HUES64 (cell line): Measurements from ENCODE around the gene NOS1.

Source experiments
- H3K27ac ChIP-seq: 2 replicates; pipeline ENCODE4 v1.7.0; 2013; ENCODE audit warnings: low read depth, low read length, inconsistent platforms
- H3K27me3 ChIP-seq: 2 replicates; pipeline ENCODE4 v1.6.1; 2013; ENCODE audit warnings: mild to moderate bottlenecking, low read length; ENCODE audit not compliant: insufficient read depth
- H3K36me3 ChIP-seq: 2 replicates; pipeline ENCODE4 v1.6.1; 2013; ENCODE audit warnings: mild to moderate bottlenecking, low read length; ENCODE audit not compliant: insufficient read depth
- H3K4me1 ChIP-seq: 2 replicates; pipeline ENCODE4 v1.6.1; 2013; ENCODE audit warnings: mild to moderate bottlenecking, low read length, moderate library complexity; ENCODE audit not compliant: insufficient read depth
- H3K4me3 ChIP-seq: 2 replicates; pipeline ENCODE4 v1.5.1; 2013; ENCODE audit warnings: mild to moderate bottlenecking, low read length, moderate library complexity
- H3K9ac ChIP-seq: 2 replicates; pipeline ENCODE4 v1.6.1; 2013; ENCODE audit warnings: mild to moderate bottlenecking, low read depth, low read length
- H3K9me3 ChIP-seq: 2 replicates; pipeline ENCODE4 v1.6.1; 2013; ENCODE audit warnings: low read depth, low read length; ENCODE audit not compliant: insufficient read depth
- WGBS: fragments of 150-250, 120-280 bp; methylation state at CpG from one replicate; pipeline ENCODE4 v1.1.7; 2013; ENCODE audit warnings: missing lambda C conversion rate; 5-methylcytosine and 5-hydroxymethylcytosine counted together

Gene NOS1

GRCh38 chr12:117298648-117299225 is 62.7 kb downstream of the NOS1 start:
- no peaks in the 10 kb centered on the region for H3K36me3 ChIP-seq
- H3K27ac ChIP-seq: no peak overlapping the region
- H3K4me1 ChIP-seq: no peaks in the 10 kb centered on the region
- H3K9ac ChIP-seq: no peak overlapping the region
- H3K4me3 ChIP-seq: no peak overlapping the region
- no peaks in the 10 kb centered on the region for H3K9me3 ChIP-seq
- 88% methylated on average over 10 of the region's 11 CpGs for WGBS
- no peaks in the 10 kb centered on the region for H3K27me3 ChIP-seq

GRCh38 chr12:117298191-117298590 is 63.2 kb downstream of the NOS1 start:
- no peaks in the 10 kb centered on the region for H3K4me1 ChIP-seq
- no peak overlapping the region for H3K27ac ChIP-seq
- H3K4me3 ChIP-seq: no peak overlapping the region
- H3K27me3 ChIP-seq: no peaks in the 10 kb centered on the region
- H3K9me3 ChIP-seq: no peaks in the 10 kb centered on the region
- H3K9ac ChIP-seq: no peak overlapping the region
- WGBS: 91% methylated on average over 7 of the region's 7 CpGs
- no peaks in the 10 kb centered on the region for H3K36me3 ChIP-seq

GRCh38 chr12:117294189-117294603 is 67.2 kb downstream of the NOS1 start:
- no peak overlapping the region for H3K9ac ChIP-seq
- H3K9me3 ChIP-seq: 0 out of 2 replicates have a peak, but pooled peaks cover 5% of the 10 kb centered on the region
- no peak overlapping the region for H3K4me3 ChIP-seq
- no peaks in the 10 kb centered on the region for H3K36me3 ChIP-seq
- H3K27ac ChIP-seq: no peak overlapping the region
- WGBS: 71% methylated on average over 14 of the region's 14 CpGs
- no peaks in the 10 kb centered on the region for H3K27me3 ChIP-seq
- no peaks in the 10 kb centered on the region for H3K4me1 ChIP-seq

GRCh38 chr12:117293510-117293909 is 67.9 kb downstream of the NOS1 start:
- H3K4me3 ChIP-seq: no peak overlapping the region
- no peak overlapping the region for H3K9ac ChIP-seq
- no peaks in the 10 kb centered on the region for H3K4me1 ChIP-seq
- WGBS: 88% methylated on average over 1 of the region's 1 CpG
- H3K36me3 ChIP-seq: no peaks in the 10 kb centered on the region
- no peak overlapping the region for H3K27ac ChIP-seq
- peaks cover 10% of the 10 kb centered on the region; the same call in 1 of the 2 replicates for H3K9me3 ChIP-seq
- H3K27me3 ChIP-seq: no peaks in the 10 kb centered on the region

GRCh38 chr12:117292688-117293087 is 68.7 kb downstream of the NOS1 start:
- WGBS: 93% methylated on average over 3 of the region's 3 CpGs
- H3K9ac ChIP-seq: no peak overlapping the region
- no peaks in the 10 kb centered on the region for H3K36me3 ChIP-seq
- H3K4me1 ChIP-seq: no peaks in the 10 kb centered on the region
- H3K4me3 ChIP-seq: no peak overlapping the region
- no peak overlapping the region for H3K27ac ChIP-seq
- no peaks in the 10 kb centered on the region for H3K27me3 ChIP-seq
- H3K9me3 ChIP-seq: peaks cover 10% of the 10 kb centered on the region; the same call in 1 of the 2 replicates

GRCh38 chr12:117284140-117284539 is 77.3 kb downstream of the NOS1 start:
- H3K9me3 ChIP-seq: peaks cover 5% of the 10 kb centered on the region; the same call in 1 of the 2 replicates
- H3K9ac ChIP-seq: no peak overlapping the region
- H3K36me3 ChIP-seq: no peaks in the 10 kb centered on the region
- peaks cover 9% of the 10 kb centered on the region; the same call in 1 of the 2 replicates for H3K4me1 ChIP-seq
- no peak overlapping the region for H3K27ac ChIP-seq
- 88% methylated on average over 9 of the region's 9 CpGs for WGBS
- no peak overlapping the region for H3K4me3 ChIP-seq
- no peaks in the 10 kb centered on the region for H3K27me3 ChIP-seq

GRCh38 chr12:117282490-117282889 is 78.9 kb downstream of the NOS1 start:
- H3K36me3 ChIP-seq: no peaks in the 10 kb centered on the region
- peaks cover 18% of the 10 kb centered on the region for H3K4me1 ChIP-seq
- H3K9me3 ChIP-seq: no peaks in the 10 kb centered on the region
- WGBS: 90% methylated on average over 4 of the region's 5 CpGs
- H3K27me3 ChIP-seq: no peaks in the 10 kb centered on the region
- no peak overlapping the region for H3K9ac ChIP-seq
- no peak overlapping the region for H3K4me3 ChIP-seq
- H3K27ac ChIP-seq: no peak overlapping the region

GRCh38 chr12:117280019-117280680 is 81.3 kb downstream of the NOS1 start:
- Histone ChIP-seq H3K36me3 (no peaks in the 10 kb centered on the region), H3K27me3 (no peaks in the 10 kb centered on the region), H3K27ac (no peak overlapping the region), H3K4me3 (no peak overlapping the region), H3K9me3 (no peaks in the 10 kb centered on the region), H3K4me1 (peaks cover 18% of the 10 kb centered on the region), H3K9ac (no peak overlapping the region)
- WGBS: 90% methylated on average over 8 of the region's 8 CpGs

- Histone ChIP-seq H3K36me3 (no peaks in the 10 kb centered on the region), H3K4me3 (no peak overlapping the region), H3K27me3 (no peaks in the 10 kb centered on the region), H3K4me1 (peaks cover 18% of the 10 kb centered on the region), H3K9me3 (no peaks in the 10 kb centered on the region), H3K9ac (no peak overlapping the region), H3K27ac (no peak overlapping the region)
- WGBS: 42% methylated on average over 8 of the region's 8 CpGs
These were observed 81.8 kb downstream of the NOS1 start for GRCh38 chr12:117279606-117280005.

- H3K9ac ChIP-seq: no peak overlapping the region
- 74% methylated on average over 6 of the region's 7 CpGs for whole genome bisulfite sequencing
- no peak overlapping the region for H3K27ac ChIP-seq
These were observed 83.6 kb downstream of the NOS1 start for GRCh38 chr12:117277875-117278274.

GRCh38 chr12:117273091-117273490 is 88.3 kb downstream of the NOS1 start:
- Histone ChIP-seq H3K27me3 (no peaks in the 10 kb centered on the region), H3K27ac (no peak overlapping the region), H3K9ac (no peak overlapping the region), H3K4me1 (peaks cover 4% of the 10 kb centered on the region), H3K4me3 (no peak overlapping the region), H3K36me3 (no peaks in the 10 kb centered on the region), H3K9me3 (no peaks in the 10 kb centered on the region)
- 82% methylated on average over 2 of the region's 2 CpGs for WGBS

More at GRCh38 chr12:117277875-117278274, 83.6 kb downstream of the NOS1 start:
- H3K9me3 ChIP-seq: no peaks in the 10 kb centered on the region
- H3K4me1 ChIP-seq: peaks cover 18% of the 10 kb centered on the region
- no peaks in the 10 kb centered on the region for H3K27me3 ChIP-seq
- H3K36me3 ChIP-seq: no peaks in the 10 kb centered on the region
- no peak overlapping the region for H3K4me3 ChIP-seq
